Medulla oblongata (tissue), 1 donor: Measurements from ENCODE around the gene CDON.
A peak's percentile ranks its signal among the peaks of the same experiment; 100 is the strongest.

Experiments used
- DNase-seq: peaks from one replicate; pipeline ENCODE4 v3.0.0-alpha.2; 2015; ENCODE audit errors: extremely low spot score

The CDON gene

DNA sequence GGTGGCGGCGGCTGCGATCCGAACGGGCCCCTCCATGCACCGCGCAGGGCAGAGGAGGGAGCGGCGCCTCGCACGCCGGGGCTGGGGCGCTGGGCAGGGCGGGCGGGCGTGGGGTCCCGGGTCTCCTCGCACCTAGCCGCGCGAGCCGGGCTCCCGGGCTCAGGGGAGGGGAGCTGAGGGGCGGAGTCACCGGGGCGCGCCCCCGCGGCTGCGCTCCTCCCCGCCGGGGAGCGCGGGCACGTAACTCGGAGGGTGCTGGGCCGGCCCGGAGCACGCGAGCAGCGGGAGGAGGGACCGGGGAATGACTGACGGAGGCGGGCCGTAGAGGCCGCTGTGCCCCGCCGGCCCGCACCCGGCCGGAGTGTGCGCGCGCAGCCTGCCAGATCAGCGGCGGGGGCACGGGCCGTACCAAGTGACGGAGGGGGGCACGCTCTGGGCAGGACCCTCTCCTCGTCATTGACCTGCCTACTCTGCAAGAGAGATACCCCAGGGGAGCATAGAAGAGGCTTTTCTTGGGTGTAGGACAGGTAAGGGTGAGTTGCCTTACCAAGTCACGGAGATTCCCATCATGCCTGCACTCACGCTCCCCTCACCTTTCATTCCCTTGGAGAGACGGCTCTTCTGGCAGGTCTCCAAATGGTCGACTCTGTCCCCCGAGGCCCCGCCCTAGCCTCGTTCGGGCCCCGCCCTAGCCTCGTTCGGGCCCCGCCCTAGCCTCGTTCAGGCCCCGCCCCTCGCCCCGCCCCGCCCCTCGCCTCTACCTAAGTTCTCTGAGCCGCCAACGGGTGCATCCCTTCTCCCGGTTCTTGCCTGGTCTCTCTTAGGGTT, at the start of gene CDON:
Gene CDON, minus strand, starts transcription at position 188 of the 828 bp plus-strand sequence. CDS start 39,390 bp downstream, outside the sequence.
- DNase-seq: peak; percentile 89

GRCh38 chr11:126111458-126112116, 48.9 kb upstream of the CDON start:
- DNase-seq: no peak

GRCh38 chr11:126109941-126110731, 47.5 kb upstream of the CDON start:
- DNase-seq: peak; percentile 21

- no peak for DNase-seq
These were observed 44.1 kb upstream of the CDON start for GRCh38 chr11:126106594-126107328.

- DNase-seq: no peak
These were observed 43.0 kb upstream of the CDON start for GRCh38 chr11:126105748-126106080.

DNA sequence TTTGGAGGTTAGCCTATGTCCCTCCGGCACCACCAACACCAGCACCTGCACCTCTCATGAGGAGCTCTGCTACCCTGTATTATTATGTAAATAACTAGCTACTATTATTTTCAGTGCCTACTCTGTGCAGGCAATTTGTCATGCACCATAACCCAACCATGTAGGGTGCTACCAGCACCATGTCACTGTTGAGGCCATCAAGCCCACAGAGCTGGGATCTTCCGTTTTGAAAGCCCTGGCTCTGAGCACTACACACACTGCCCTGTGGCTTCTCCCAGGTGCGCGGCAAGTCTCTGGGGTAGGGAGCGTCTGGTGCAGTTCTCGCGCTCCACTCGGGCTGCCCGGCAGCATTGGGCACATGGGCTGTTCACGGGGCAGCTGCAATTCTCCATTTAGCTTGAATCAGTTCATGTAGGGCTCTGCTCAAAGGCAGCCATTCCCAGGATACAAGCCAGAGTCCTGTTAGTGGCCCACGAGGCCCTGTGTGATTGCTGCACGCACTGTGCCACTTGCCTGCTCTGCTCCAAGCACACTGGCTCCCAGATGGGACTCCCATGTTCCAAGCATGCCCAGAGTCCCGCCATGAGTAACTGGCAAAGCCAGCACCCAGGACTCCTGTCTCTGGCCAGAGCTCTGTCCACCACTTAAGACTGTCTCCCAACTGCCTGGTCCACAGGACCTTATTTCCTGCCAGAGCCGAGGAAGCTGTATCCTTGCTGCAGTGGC, 42.5 kb upstream of the CDON start:
- DNase-seq: no peak

DNA sequence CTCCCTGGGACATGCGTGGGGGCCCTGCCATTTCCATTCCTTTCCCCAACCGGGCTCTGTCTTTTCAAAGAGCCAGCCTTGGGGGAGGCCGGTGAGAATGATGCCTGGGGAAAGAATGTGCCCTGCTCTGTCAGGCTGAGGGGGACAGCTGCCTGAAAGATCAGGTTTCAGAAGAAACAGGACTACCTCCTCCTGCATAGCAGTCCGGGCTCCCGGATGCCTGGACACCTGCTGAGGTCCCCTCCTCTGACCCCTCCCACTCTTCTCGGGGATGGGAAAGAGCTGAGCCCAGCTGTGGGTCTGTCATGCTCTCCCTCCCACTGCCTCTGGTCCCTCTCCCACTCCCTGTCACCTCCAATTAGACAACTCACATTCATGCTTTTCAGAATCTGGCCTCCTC, 41.8 kb upstream of the CDON start:
- no peak for DNase-seq

GRCh38 chr11:126103150-126103549, 40.5 kb upstream of the CDON start:
- DNase-seq: no peak

GRCh38 chr11:126102436-126102981, 39.8 kb upstream of the CDON start:
- DNase-seq: no peak

- no peak for DNase-seq
These were observed 39.2 kb upstream of the CDON start for GRCh38 chr11:126101930-126102283.

- DNase-seq: no peak
These were observed 38.7 kb upstream of the CDON start for GRCh38 chr11:126101251-126101929.

GRCh38 chr11:126100716-126101115, 38.0 kb upstream of the CDON start:
- no peak for DNase-seq

GRCh38 chr11:126098204-126098769, 35.6 kb upstream of the CDON start:
- no peak for DNase-seq

DNA sequence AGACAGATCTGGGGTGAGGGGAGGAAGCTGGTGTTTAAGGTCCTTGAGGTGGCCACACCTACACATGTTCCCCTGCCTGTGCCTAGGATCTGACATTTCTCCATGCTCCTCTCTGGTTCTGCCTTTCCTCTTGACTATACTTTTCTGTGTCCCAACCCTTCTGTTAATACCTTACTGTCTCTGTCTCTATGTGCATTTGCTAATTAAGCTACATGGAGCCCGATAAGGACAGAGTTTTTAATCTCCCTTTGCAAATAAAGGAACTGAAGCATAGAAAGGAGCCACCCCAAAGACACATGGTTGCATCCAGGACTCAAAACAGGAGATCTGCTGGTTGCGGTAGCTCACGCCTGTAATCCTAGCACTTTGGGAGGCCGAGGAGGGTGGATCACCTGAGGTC, 33.1 kb upstream of the CDON start:
- no peak for DNase-seq

DNA sequence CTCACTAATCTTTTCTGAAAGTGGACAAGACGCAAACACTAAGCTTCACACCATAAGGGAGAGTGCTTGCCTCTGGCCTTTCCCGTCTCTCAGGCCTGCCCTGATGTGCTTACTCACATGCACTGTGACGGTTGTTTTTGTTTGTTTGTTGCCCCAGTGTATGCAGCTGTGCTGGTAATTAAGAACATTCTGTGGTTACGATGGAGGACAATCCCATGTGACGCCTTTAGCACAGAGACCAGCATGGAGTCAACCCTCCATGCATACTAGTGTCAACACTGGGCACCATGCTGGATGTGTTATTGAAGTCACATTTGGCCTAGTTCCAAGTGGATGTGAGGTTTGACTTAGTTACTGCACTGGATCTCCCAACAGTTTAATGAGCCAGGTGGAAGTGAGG, 27.8 kb upstream of the CDON start:
- DNase-seq: no peak

DNA sequence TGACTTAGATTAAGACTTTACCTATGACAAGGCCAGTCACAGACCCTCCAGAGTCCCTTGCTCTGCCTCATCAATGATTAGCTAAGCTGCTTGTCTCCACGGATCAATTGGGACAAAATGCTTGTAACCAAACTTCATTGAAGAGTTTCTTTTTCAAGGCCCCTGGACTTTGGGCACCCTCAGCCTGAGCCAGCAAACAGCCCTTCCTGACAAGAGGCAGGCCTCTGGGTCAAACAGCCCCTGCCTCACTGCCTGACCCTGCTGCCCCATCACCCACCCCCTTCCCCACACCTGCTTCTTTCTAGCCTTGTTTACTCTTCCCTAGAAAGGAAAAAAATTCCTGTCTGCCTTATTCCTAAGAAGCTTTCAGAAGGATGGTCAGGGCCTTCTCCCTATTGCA, 26.3 kb upstream of the CDON start:
- DNase-seq: no peak

DNA sequence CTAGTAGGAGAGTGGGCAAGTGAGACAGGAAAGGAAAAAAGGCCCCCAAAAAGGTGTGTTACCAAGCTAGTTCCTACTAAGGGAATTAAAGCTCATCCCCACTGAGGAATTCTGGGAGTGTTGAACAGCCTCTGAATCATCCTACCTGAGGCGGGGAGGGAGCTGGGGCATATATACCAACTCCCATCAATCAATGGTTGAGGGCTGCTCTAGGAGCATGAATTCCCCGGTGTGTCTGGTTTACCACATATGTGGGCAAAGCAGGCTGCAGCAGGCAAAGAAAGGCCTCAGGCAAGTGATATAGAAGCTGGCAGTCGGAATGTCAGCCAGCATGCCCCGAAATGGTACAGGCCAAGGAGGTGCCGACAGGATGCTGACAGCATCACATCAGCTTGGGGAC, 23.6 kb upstream of the CDON start:
- DNase-seq: no peak

- no peak for DNase-seq
These were observed 21.9 kb upstream of the CDON start for GRCh38 chr11:126084608-126084912.

DNA sequence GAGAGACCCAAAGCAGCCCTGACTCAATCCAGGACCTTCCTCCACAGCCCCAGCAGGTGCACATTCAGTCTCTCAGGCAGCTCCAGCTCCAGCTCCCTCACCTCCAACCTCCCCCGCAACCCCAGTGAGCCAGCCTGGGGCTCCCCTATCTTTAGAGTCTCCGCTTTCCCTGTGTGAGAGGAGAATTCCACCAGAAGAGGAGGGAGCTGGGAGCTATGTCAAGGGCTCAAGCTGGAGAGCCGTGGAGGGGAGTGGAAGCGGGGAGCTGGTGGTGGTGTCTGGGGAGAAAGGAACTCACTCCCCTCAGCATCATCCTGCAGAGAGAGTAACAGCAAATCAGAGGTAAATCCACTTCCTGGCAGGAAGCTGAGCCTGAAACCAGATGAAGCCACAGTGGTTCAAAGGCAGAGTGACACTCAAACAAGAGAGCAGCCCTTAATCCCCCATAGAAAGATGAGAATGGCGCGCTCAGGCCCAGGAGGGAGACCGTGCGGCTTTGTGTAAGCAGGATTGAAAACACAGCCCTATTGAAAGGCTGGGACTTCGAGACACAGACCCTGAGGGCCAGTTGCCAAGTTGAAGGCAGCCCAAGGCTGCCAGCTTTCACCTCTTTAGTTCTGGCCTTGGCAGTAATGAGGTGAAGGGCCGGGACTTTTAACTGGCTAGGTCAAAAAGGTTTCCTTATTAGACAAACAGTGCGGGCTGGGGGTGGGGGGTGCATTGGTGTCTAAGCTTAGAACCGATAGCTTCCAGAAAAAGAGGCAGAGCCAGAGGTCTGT, 21.4 kb upstream of the CDON start:
- DNase-seq: no peak
